ENCODE data around the gene SCTR.

- TF ChIP-seq CTCF (IDR thresholded peaks at IDR 0.05; ENCODE audit: low read depth, low read length) (no peak), EZH2phosphoT487 (IDR thresholded peaks at IDR 0.05; ENCODE audit: low read depth) (no peak)
Observed at GRCh38 chr2:119480184-119480583, 44.1 kb downstream of the SCTR start.
